ELF-1 (cell line): ENCODE measurements around the gene DAB2IP.
A peak's percentile ranks its signal among the peaks of the same experiment; 100 is the strongest.
"Not testable (repeated sequence)": the region's sequence is repeated elsewhere in the genome, so short reads cannot be mapped to it uniquely, and the experiment has no call there.

Experiments
- DNase-seq: peaks from one replicate; pipeline ENCODE4 v3.0.0-alpha.2; 2016; ENCODE audit warnings: low read depth, low spot score

The DAB2IP gene

DNA sequence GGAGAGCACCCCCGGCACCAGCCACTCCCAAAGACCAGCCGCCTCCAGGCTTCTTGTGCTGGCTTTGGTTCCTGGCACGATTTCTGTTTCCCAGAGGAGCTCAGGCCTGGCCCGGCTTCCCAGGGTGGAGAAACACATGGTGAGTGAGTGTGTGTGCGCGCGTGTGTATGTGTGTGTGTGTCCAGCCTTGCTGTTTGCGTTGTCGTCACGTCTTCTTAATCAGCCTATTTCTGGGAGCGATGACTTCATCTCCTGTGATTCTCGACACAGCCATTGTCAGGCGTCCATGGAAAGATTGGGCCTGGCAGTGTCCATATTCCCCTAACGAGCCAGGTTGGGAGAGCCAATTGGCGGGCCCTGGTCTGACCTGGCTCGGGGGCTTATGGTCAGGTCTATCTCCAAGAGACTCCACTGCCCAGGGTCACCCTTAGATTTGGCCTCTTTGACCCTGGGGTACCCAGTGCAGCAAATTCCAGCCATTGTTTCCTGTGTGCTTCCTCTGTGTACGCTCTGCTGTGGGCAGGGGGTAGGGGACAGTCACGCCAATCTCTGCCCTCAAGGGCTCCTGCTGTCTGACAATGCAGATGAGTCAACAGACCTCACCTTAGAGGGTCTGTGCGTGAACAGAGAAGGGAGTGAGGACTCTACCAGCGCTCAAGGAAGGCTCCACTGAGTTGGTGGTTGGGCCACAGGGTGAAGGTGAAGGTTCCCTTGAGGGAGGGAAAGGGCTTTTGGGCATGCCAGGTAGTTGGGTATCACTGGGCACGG lies 73.8 kb downstream of the DAB2IP start:
- DNase-seq: no peak

DNA sequence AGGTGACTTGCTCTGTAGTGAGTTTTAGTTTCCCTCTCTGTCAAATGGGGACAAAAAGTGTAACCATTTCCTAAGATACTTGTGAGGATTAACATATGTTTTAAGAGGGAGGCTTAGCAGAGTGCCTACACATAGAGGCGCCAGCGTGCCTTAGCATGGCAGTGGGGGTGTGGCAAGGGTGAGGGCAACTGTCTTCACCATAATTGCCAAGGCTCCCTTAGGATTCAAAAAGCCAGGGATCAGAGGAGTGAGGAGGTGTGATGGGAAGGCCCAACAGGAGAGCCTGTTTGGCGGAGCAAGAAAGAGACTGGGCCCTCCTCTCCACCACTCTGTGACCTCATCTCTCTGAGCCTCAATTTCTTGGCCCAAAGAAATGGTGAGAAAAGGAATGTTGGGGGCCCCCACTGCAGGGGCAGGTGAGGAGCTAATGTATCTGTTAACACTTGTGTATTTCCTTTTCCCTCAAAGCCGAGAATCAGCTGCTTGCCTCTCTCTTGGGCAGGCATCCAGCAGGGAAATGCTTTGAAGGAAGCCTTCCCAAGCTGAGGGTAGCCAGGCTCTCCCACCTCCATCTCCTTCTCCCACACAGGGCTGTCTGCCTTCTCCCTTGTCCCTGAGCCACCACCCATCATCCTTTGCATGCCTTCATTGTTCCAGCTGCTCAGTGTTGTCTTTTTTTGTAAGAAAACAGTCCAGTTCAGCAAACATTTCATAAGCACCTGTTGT lies 76.0 kb downstream of the DAB2IP start:
- DNase-seq: no peak

DNA sequence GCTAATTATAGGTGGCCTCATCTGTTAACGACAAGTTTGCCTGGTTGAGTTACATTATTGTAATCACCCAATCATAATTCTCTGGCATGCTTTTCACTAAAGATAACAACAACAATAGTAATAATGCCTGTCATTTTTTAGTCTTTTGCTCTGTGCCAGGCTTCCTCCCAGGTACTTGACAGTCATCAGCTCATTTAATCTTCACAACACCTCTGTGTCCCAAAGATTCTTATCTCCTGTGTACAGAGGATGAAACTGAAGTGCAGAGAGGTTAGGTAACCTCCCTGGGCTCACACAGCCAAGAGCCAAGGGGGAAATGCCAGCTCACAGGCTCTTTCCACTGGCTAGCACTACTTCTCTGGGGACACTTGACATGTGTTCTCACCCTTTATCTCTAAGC lies 77.5 kb downstream of the DAB2IP start:
- no peak for DNase-seq

DNA sequence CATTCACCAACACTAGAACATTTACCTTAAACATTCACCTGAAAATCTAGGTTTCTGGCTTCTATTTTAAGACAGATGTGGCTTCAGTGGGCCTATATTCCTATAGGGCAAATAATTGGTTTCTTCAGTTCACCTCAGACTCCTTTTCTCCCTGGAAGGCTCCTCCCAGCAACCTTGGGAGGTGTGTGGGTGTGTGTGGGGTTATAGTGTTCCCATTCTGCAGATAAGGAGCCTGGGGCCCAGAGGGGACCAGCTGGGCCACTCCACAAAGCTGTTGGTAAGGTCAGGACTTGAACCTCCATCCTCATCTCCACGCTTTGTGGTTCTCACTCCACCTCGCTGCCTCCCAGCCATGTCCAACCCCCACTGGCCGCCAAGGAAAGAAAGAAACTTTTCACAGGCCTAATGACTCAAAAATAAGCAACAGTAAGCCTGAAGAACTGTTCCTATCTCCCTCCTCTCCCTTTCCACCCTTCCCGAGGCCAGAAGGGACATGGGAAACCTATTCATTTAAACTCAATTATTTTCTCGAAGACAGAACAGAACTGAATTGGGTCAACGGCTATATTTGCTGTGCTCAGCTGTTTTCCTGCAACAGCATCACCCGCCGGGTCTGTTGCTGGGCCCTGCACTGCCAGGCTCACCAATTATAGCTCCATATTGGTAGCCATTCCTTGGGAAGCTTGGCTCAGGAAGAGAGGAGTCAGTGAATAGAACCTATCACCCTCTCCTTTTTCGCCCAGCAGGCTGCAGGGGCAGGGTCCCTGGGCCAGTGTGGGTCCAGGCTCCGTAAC lies 78.5 kb downstream of the DAB2IP start:
- DNase-seq: no peak

DNA sequence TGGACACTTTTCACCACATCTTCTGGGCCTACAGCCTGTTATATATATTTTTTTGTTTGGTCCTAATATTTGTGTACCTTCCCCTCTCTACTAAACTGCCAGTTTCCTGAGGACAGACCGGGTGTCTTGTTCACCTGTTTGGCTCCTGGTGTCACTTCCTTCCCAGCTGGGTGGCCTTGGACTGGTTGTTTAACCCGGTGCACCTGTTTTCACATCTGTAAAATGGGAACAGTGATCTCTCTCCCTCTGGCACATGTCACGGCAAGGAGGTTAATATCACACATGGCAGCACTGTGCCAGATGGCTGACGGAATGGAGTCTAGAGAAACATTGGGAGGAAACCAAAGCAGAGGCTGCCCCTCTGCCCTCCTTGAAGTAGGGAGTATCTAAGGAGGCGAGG lies 79.7 kb downstream of the DAB2IP start:
- DNase-seq: no peak

DNA sequence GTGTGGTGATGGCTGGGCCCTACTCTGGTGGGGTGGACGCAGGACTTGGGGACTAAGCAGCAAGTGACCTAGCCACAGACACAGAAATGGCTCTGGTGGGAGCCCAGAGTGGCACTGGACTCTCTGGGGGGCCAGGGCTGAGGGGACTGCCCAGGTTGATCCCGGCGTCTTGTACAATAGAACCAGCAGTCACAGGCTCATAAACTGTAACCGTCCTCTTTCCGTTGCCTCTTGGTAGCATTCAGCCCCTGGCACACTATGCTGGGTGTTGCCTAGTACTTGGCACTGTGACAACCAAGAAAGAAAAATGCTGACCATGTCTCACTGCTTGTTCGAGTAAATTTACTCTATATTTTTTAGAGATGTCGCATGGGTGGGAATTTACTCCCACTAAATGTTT lies 80.5 kb downstream of the DAB2IP start:
- no peak for DNase-seq

DNA sequence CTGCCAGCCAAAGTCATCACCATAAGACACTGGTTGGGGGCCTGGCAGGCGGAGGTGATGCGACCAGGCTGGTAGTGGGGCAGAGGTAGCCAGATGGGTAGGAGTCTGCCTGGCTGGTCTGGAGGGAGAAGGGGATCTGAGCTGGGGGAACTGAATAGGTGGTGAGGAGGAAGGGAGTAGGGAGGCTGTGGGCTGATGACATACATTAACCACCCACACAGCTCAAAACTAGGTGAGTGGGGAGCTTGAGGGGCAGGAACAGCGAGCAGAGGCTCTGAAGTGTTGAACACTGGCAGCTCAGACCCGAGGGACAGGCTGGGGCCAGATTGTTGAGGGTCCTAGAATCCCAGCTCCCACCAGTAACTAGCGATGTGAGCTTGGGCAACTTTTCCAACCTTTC lies 81.0 kb downstream of the DAB2IP start:
- DNase-seq: no peak

DNA sequence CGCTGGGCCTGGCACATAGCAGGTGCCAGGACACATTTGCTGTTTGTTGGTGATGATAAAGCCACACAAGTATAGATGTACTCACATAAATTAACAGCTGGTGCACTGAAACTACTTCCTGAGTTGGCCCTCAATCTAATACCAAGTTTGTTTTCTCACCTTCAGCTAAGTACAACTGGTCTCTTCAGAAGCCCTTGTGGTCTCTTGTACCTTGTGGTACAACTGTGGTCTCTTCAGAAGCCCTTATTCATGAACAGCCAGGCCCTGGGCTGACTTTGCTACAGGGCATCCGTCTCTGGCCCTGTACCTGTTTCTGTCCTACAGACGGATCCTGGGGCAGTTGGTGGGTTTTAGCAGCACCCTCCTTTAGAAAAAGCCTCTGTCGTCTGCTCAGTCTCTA lies 81.5 kb downstream of the DAB2IP start:
- no peak for DNase-seq

DNA sequence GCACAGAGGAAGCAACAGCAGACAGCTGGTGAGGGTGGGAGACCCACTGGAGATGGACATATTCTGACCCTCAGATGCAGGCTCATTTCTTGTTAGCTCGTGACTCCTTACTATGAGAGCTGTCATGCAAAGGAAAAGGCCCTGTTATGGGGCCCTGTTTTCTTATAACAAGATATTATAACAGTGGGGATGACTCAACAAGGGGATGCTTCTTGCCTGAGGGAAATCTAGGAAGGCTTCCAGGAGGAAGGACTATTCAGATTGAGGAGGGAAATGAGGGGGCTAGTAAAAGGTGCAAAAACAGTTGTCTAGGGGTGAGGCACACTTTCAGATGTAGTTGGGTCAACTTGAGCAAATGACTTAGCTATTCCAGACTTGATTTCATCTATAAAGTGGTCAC lies 83.0 kb downstream of the DAB2IP start:
- no peak for DNase-seq

DNA sequence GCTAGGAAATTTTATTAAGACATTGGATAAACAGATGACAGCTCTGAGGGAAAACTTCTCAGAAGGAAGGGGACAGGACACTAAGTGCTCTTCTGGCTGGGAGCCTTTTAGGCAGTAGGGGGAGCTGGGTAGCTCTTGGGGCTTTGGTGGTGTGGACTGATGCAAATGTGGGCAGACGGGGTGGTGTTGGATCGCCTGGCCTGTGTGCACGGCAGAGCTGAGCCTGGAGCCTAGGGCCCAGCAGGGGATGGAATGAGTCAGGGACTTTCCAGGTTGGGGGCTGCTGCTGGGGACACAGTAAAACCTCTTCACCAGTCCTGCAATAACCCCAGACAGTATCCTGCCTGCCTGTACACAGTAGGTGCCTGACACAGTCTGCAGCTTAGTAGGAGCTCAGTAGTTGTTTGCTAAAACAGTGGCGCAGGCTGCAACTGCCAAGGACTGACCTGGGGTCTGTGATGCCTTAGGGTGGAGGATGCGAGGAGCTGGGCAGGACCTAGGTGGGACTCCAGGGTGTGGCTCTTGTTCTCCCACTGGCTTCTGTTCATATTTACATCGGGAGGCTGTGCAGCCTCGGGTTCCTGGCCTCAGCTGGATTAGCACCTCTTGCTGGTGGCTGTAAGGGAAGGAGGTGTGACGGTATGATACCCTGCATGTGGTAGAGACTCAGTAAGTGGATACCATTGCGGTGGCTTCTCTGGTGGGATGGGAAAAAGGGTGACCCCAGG lies 83.8 kb downstream of the DAB2IP start:
- DNase-seq: peak; percentile 93

DNA sequence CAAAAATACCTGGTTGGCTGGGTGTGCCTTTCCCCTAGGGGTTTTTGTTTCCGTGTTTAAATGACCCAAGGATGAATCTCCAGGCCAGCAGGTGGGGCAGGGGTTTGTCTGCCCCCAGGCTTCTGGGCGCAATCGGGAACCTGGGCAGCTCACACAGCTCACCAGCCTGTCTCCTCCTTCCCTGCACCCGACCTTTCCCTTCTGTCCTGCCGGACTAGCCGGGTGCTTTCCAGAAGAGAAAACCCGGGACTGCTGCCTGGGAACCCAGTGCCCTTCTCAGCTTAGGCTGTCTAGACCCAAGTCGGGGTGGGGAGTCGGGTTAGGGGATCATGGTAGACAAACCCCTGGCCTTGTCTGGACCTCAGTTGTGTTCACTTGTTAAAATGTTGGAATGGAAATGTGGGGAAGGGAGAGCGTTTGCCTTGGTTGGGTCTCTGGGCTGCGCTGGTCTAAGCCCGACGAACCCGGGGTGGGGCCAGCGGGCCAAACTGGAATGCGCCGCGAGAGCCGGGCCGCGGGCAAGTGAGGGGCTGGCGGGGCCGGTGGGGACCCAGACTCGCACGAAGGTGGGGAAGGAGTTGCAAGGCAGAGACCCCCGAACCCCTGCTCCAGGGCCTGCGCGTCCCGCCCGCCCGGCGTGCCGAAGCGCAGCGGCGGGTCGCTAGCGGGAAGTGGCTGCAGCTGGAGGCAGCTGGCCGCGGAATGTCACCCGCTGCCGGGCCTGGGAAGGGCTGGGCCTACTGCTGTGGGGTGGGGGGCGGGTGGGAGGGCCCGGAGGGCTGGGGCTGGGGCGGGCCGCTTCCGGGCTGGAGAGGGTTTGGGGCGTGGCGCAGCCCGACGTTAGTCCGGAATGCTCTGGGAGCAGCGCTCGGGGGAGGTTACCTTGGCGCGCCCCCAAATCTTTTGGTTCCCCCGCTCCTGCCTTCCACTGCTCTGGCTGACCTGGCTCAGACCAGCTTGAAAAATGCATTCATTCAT lies 84.6 kb downstream of the DAB2IP start:
- peak; percentile 81 for DNase-seq

DNA sequence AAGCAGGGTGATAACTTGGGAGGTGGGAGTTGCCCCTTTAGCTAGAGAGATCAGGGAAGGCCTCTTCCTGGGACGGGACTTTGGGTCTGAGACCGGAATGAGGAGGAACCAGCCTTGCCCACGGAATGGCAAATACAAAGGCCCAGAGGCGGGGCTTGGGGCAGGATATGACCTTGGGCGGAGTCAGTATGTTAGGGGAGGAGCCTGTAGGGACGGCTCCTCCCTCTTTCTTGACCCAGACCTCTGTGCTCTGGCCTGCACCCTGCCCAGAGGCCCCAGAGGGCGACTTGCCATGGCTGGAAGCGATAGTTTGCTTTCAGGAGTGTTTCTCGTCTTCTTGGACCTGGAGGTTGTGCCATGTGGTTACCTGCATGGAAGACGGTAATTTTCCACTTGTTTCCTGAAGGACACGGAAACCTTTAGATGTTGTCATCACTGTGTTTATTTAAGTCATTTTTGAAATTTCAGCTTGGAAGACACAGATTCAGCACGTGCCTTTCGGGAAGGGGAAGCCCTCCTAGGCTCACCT lies 85.6 kb downstream of the DAB2IP start:
- DNase-seq: peak; percentile 92

DNA sequence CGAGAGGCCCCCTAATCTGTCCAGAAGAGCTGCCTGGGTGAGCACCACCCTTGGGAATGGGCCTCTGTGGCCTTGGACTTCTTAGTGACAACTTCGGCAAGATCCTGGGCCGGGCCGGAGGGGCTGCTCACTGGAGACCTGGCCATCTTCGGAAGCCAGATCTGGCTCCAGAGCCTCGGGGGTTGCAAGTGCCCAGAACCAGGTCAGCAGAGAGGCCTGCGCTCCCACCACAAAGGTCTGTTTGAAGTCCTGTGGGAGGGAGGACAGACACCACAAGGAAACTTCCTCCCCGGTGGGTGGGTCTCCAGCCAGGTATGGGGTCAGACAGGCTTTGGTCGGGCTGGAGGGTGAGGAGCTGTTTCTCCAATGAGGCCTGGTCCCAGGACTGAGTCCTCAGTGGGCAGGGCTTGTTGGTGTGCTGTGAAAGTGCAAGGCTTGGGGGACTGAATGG lies 86.1 kb downstream of the DAB2IP start:
- peak; percentile 58 for DNase-seq

DNA sequence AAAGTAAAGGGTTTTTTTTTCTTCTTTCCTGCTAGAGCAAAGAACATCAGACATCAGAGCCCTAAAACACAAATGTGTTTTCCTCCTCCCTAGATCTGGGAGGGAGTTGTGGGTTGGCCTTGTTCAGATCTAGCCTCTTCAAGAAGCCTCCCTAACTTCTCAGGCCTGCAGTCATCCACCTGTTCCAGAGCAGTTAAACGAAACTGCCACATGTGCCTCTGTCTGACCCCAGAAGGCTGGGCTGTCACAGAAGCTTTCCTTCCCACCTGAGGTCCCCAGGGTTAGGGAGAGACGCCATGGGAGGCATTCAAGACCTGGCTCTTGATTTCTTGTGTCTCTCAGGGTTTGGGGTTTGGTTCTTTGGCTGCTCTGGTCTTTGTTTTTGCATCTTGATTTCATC lies 87.0 kb downstream of the DAB2IP start:
- DNase-seq: no peak

DNA sequence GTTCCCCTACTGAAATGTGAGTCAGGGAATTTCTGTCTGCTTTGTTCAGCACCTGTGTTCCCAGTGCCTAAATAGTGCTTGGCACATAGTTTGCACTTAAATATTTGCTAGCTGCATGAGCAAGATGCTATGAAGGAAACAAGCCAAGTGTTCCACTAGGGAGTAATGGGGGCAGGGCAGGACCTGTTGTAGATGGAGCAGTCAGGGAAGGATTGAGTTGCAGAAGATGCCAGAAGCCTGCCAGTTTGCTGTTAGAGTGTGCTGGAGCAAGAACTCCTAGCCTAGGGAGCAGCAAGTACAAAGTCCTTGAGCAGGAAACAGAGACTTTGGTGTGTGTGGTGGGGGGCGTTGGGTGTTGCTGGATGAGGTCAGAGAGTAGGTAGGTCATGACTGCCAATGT lies 87.5 kb downstream of the DAB2IP start:
- DNase-seq: no peak

DNA sequence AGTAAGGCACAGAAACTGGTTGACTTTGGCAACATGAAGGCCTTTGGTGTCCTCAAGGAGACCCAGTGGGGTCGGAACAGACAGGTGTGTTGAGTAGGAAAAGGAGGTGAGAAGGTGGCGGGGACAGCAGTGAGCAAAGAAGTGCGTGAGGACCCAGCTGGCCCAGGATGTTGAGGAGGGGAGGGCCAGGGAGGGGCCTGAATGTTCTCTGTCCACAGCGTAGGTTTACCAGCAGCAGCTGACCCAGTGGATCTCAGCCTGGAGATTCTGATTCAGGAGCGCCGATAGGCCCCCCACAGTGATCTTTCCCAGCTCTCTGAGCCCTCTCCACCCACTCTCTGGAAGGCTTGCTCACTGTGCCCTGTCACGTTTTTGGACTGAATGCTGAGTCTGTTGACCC lies 88.5 kb downstream of the DAB2IP start:
- DNase-seq: no peak

DNA sequence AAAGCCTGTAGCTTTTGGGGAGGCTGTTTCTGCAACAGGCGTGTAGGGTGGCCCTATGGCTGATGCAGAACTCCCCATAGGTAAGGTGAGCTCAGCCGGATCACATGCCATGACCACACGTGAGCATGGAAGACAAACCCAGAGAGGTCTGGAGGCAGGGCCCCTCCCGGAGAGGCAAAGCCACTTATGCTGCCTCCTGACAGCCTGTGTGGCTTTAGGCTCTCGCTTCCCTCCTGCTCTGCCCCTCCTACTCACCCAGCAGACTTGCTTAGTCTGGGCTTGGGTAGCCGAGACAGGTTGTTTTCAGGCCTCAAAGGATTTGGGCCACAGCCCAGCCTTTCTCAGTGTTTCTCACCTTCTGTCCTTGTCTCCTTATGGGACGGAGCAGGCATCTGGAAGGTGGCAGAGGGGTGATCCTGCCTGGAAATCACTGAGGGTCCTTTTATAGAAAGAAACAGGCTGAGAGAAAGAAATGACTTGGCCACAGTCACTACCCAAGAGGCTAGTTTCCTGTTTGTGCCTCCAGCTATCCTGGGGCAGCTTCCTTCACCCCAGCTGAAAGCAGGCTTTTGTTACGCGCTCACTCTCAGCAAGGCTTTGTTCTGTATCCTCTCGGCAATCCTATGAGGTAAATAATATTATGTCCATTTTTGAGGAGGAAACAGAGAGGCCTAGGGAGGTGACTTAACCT lies 89.9 kb downstream of the DAB2IP start:
- DNase-seq: peak; percentile 60

DNA sequence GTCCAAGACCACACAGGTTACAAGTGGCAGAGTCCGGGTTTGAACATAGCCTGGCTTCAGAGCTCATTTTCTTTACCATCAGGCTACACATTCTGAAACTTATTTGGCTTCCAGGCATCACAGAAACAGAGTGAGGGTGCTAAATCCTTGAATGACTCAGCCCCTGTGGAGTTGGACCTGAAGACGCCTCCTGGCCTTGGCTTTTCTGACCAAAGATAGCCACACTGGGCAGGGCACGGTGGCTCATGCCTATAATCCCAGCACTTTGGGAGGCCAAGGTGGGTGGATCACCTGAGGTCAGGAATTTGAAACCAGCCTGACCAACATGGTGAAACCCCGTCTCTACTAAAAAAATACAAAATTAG lies 90.5 kb downstream of the DAB2IP start:
- DNase-seq: not testable (repeated sequence)

DNA sequence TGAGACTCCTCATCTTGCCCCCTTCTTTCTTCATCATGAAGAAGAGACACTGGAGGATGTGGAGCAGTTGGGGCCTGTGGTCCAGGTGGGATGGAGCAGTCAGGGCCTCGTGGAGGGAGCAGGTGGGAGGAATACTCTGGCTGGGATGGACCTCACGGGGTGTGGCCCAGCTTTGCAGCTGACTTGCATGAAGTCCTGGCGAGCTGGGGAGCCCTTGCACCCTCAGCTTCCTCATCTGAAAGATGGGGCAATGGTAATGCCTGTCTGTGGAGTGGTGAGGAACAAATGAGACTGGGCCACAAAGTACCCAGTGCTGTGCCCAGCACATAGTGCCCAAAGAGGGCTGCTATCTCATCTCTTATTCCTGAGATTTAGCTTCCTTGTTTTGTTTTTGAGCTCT lies 91.5 kb downstream of the DAB2IP start:
- DNase-seq: no peak
